Right renal cortex interstitium (tissue), 3 donors: ENCODE measurements around the gene EZR. TPM values are rescaled to one million over a fixed set of nuclear protein-coding genes. Genes with fewer than 3 reads are reported as not detected.
A peak's percentile ranks its signal among the peaks of the same experiment; 100 is the strongest.

Experiments used
- DNase-seq, 3 donors: peaks; one replicate each; pipeline ENCODE4 v3.0.0-alpha.2; 2013; ENCODE audit warnings: low read depth in 3 of 3, low spot score in 2 of 3
- polyA plus RNA-seq, 3 donors: library from polyadenylated mRNA; unstranded; fragments of 120-200 nt; gene quantifications; one replicate each; pipeline ENCODE4 v1.2.1, GENCODE V29; 2013; ENCODE audit not compliant: insufficient read length in 3 of 3

The EZR gene
- polyA plus RNA-seq = 100 to 1,000 TPM; 246 to 271 (median 263) TPM

DNA sequence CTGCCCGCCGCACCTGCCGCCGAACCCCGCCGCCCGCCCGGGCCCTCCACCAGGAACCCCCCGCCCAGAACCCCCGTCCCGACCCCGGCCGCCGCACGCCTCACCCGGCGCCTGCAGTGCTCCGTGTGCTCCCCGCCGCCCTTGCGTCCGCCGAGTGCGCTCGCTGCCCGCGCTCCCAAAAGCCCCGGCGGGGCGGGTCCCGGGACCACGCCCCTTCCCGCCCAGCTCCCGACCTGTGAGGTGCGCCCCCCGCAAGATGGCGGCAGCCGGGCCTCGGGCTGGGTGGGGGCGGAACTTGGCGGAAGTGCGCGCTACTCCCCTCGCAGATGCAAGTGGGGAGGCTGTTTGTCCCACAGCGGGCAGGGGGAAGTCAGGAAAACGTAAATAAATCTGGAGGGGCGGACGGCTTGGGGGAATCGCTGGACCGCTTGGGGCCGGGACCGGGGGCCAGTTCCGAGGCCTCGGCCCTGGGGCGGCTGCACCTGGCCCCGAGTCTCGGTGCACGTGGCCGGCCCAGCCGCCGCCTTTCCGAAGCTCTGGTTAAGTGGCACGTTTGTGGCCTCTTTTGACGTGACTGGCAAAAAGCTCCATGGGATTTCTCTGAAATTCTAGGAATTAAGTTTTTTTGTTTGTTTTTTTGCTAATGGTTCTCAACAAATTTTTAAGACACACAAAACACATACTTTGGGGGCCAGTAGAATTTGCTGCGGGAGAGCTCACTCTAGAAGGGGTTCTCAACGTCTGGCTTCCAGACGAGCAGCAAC, at the start of gene EZR:
Gene EZR (minus strand): TSS at position 156 of the 764 bp plus-strand sequence. CDS start 1,275 bp downstream, outside the sequence.
- no peak for DNase-seq

- DNase-seq = no peak
Measured at GRCh38 chr6:158868122-158868480, 48.9 kb upstream of the EZR start.

DNA sequence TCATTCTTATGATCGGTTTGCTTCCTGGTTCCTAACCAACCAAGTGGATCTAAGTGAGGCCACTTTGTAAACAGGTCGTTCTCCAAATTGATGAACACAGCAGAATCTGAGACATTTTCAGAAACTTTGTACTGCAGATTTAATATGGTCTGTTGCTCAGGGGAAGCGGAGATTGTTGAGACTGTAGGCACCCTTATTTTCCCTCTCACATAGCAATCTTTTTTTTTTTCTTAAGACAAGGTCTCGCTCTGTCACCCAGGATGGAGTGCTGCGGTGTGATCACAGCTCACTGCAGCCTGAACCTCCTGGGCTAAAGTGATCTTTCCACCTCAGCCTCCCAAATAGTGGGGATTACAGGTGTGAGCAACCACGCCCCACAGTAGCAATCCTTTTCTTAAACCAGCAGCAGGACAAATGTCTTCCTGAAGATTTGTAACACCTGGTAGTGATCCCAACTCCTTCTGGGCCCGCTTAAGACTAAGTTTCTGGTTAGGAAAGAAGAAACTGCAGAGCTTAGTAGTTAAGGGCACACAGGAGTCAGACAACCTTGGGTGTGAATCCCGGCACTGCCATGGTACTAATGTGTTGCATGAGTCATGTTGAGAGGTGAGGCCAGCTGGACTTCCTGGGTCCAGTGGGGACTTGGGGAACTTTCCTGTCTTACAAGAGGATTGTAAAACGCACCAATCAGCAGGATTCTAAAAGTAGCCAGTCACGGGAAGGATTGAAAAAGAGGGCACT, 48.4 kb upstream of the EZR start:
- DNase-seq = no peak

- no peak for DNase-seq
Measured at GRCh38 chr6:158865769-158866168, 46.6 kb upstream of the EZR start.

- DNase-seq = no peak
Measured at GRCh38 chr6:158863646-158864045, 44.5 kb upstream of the EZR start.

DNA sequence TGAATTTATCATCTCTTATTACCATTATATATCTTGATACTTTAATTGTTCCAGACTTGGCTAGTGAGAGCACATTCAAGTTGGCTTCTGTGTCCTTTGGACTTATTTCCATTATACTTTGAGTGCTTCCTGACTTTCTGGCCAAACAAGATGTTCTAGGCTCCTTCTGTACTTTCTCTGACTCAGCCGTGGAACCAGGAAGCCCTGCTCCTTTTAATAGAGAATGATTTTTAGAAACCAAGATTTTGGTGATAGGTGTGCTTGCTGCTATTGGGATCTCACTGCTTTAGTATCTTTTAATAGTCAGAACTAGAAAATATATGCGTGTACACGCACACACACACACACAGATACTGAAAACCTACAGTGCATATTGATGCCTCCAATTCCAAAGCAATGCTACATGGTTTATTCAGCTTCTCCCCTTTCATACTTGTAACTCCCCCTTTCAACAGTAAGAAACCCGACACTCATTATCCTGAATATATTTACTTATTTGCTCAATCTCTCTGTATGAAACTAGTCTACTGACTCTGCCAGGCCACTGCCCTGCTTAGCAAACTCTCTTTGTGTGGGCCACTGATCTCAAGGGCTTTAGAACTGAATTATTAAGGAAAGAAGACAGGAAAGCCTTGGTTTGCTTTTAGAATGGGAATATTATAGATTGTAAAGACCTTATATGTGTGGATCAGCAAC, 42.7 kb upstream of the EZR start:
- no peak for DNase-seq

DNA sequence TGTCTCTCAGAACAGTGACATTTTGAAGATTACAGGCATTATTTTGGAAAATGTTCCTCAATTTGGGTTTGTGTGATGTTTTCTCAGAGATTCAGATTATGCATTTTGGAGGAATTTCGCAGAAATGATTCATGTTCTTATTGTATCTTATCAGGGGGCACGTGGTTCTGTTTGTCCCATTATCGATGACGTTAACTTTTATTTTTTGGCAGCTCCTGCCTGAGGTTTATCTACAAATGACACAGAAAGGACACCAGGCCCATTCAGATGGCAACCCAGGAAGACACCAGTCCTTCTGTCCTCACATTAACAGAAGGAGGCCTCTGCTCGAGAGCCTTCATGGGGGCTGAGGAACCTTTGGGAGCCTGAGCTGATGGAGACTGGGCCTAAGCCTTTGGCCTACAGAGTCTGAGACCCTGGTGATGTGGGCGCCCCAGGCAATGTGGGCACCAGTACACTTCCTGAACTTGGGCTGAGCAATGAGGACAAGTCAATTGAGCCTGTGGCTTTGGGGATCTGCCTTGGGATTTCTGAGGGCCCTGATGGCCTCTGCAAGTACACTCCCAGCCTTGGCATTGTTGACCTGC, 41.2 kb upstream of the EZR start:
- no peak for DNase-seq

DNA sequence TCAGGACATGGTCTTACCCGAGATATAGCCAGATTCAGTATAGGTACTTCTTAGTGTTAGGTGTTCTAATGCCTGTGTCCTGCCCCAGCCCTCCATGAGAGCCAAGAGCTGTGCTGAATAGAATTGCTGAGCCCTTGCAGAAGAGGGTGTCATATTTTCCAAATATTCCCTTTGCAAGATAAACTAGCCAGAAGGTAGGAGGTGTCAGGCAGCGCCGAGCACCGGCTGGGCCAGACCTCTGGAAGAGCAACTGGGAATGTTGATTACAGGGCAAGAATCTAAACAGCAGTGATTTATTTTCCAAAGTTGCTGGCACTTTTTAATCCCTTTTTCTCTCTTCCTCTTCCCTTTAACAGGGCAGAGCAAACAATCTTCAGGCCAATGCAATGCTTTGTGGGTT, 37.1 kb upstream of the EZR start:
- DNase-seq = no peak

GRCh38 chr6:158854214-158855101, 35.3 kb upstream of the EZR start:
- DNase-seq = no peak

GRCh38 chr6:158853880-158854213, 34.7 kb upstream of the EZR start:
- DNase-seq = no peak

DNA sequence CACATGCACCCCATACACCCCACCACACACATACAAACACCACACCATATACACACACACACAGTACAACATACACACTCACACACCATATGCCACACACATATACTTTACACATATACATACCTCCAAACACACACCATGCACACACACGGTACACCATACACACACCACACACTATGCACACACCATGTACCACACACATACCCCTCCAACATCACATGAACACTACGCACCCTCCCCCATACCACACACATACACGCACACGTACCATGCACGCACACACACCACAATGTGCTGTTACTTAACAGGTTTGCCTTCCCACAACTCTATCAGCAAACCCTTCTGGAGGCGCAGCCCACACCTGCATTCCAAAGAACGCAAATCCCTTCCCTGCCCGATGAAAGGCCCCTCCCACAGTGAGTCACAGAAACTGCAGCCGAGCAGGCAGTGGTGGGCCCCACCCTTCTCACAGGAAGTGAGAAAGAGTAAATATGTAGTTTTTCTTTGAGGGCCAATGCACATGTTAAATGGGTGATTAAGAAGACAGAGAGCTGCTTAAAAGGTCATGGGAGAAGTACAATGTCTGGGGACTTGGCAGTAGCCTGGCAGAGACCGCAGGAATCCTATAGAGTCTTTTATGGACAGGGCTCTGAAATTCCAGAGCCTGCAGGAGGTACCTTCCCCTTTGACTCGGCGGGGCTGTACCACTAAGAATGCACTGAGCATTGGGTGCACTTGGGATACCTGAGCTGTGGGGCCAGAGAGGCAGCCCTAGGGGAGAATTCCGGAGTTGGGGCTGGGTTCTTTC, 34.1 kb upstream of the EZR start:
- peak in 2 of 3 donors; percentile 68 to 78 for DNase-seq

GRCh38 chr6:158852312-158853071, 33.3 kb upstream of the EZR start:
- no peak for DNase-seq

GRCh38 chr6:158850807-158851115, 31.6 kb upstream of the EZR start:
- DNase-seq = no peak

DNA sequence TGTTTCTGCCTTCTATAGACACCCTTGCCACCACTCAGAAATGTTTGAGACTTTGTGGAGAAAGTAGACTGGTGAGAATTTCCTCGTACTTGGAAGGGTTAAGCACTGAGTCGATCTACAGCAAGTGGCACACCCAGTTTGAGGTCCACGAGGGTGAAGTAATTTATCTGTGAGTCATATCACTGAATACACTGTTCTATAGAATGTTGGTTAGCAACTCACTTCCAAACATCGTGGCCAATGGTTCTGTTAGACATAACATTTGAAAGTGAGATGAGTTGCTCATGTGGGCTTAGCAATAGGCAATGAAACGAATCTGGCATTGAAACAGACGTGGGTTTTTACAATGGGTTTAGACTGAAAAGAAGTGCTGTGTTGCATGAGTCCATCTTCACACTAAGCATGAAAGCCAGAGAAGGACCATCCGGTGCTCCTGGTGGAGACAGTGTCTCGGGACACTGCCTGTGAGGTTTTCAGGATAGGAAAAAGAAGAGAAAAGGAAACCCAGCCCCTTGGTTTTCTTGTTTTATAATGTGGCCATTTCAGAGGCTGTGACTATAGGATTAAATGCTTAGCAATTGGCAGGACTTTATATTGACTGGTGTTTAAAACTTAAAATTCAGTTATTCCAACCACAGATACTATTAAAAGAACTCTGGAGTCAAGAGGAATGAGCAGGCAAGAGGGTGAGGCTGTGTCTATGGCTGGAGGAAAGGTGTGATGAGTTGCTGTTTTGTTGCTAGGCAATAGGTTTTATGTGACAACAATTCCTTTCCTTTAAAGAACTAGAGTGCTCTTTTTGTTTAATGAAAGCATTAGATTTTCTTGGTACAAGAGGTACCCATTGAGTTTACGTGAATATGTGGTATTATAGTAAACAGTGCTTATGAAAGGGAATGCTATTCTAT, 31.0 kb upstream of the EZR start:
- DNase-seq = no peak

GRCh38 chr6:158848490-158848895, 29.3 kb upstream of the EZR start:
- DNase-seq = no peak

GRCh38 chr6:158847786-158848185, 28.6 kb upstream of the EZR start:
- no peak for DNase-seq

GRCh38 chr6:158847012-158847529, 27.9 kb upstream of the EZR start:
- no peak for DNase-seq
